ENCODE results near the gene CATSPERD.
"Not testable (repeated sequence)": the region's sequence is repeated elsewhere in the genome, so short reads cannot be mapped to it uniquely, and the experiment has no call there.

Gene CATSPERD

GRCh38 chr19:5684694-5685430 lies 35.6 kb upstream of the CATSPERD start:
- no peak for DNase-seq (ENCODE audit: low read depth)

- no peak for DNase-seq (ENCODE audit: low read depth)
Observed at GRCh38 chr19:5686326-5686646, 34.2 kb upstream of the CATSPERD start.

GRCh38 chr19:5686647-5687359 lies 33.6 kb upstream of the CATSPERD start:
- peak; percentile 94 for DNase-seq (ENCODE audit: low read depth)

GRCh38 chr19:5687360-5688198 lies 32.9 kb upstream of the CATSPERD start:
- no peak for DNase-seq (ENCODE audit: low read depth)

- not testable (repeated sequence) for DNase-seq (ENCODE audit: low read depth)
Observed at GRCh38 chr19:5688262-5688881, 32.1 kb upstream of the CATSPERD start.

- DNase-seq (ENCODE audit: low read depth) = peak; percentile 99
Observed at GRCh38 chr19:5690125-5690954, 30.1 kb upstream of the CATSPERD start, which contains the start of gene RPL36. TSS of gene RPL36 (plus strand) at chr19:5690295. CDS start at chr19:5690508, 213 bp downstream.

GRCh38 chr19:5690955-5691821 lies 29.2 kb upstream of the CATSPERD start:
- peak; percentile 26 for DNase-seq (ENCODE audit: low read depth)

GRCh38 chr19:5691822-5692722 lies 28.4 kb upstream of the CATSPERD start:
- DNase-seq (ENCODE audit: low read depth) = no peak

- no peak for DNase-seq (ENCODE audit: low read depth)
Observed at GRCh38 chr19:5692723-5693194, 27.7 kb upstream of the CATSPERD start.

- no peak for DNase-seq (ENCODE audit: low read depth)
Observed at GRCh38 chr19:5693195-5694166, 27.0 kb upstream of the CATSPERD start.

GRCh38 chr19:5694167-5694955 lies 26.1 kb upstream of the CATSPERD start:
- DNase-seq (ENCODE audit: low read depth) = no peak

GRCh38 chr19:5694956-5695648 lies 25.3 kb upstream of the CATSPERD start:
- no peak for DNase-seq (ENCODE audit: low read depth)

- DNase-seq (ENCODE audit: low read depth) = no peak
Observed at GRCh38 chr19:5695649-5696195, 24.7 kb upstream of the CATSPERD start.

GRCh38 chr19:5696196-5697021 lies 24.0 kb upstream of the CATSPERD start:
- no peak for DNase-seq (ENCODE audit: low read depth)

Data from activated T-cell treated with anti-CD3 and anti-CD28 coated beads for 1 hour (primary cell).